Hepatocyte (in vitro differentiated cells): ENCODE measurements around the gene PIRT. TPM values are rescaled to one million over a fixed set of nuclear protein-coding genes. Genes with fewer than 3 reads are reported as not detected.

Experiments used
- DNase-seq: peaks from one replicate; pipeline ENCODE4 v3.0.0-alpha.2; 2016; ENCODE audit warnings: low spot score
- H2AFZ ChIP-seq: fragments of 200-600 bp; sonication (generic); 2 replicates; pipeline ENCODE4 v1.6.0; 2016; ENCODE audit warnings: antibody characterized with exemption, mild to moderate bottlenecking
- H3K27ac ChIP-seq: fragments of 200-600 bp; sonication (generic); 2 replicates; pipeline ENCODE4 v1.5.1; 2016; ENCODE audit warnings: mild to moderate bottlenecking
- H3K27me3 ChIP-seq: fragments of 200-600 bp; sonication (generic); 2 replicates; pipeline ENCODE4 v1.6.1; 2016
- H3K36me3 ChIP-seq: fragments of 200-600 bp; sonication (generic); replicated peaks from 2 replicates; pipeline ENCODE4 v1.5.1; 2016; ENCODE audit warnings: low read depth; ENCODE audit not compliant: insufficient read depth
- H3K4me1 ChIP-seq: fragments of 200-600 bp; sonication (generic); 2 replicates; pipeline ENCODE4 v1.5.1; 2016; ENCODE audit warnings: mild to moderate bottlenecking, moderate library complexity; ENCODE audit not compliant: insufficient read depth
- H3K4me2 ChIP-seq: fragments of 200-600 bp; sonication (generic); 2 replicates; pipeline ENCODE4 v1.6.0; 2016
- H3K4me3 ChIP-seq: fragments of 200-600 bp; sonication (generic); 2 replicates; pipeline ENCODE4 v1.5.1; 2016; ENCODE audit warnings: mild to moderate bottlenecking
- H3K79me2 ChIP-seq: fragments of 200-600 bp; sonication (generic); 2 replicates; pipeline ENCODE4 v1.6.0; 2017; ENCODE audit warnings: mild to moderate bottlenecking
- H3K9me2 ChIP-seq: fragments of 200-600 bp; sonication (generic); replicated peaks from 2 replicates; pipeline ENCODE4 v1.6.0; 2017; ENCODE audit warnings: mild to moderate bottlenecking; ENCODE audit not compliant: insufficient read depth
- H3K9me3 ChIP-seq: fragments of 200-600 bp; sonication (generic); 2 replicates; pipeline ENCODE4 v1.5.1; 2016; ENCODE audit warnings: low read depth, mild to moderate bottlenecking
- H4K20me1 ChIP-seq: fragments of 200-600 bp; sonication (generic); 2 replicates; pipeline ENCODE4 v1.6.0; 2016; ENCODE audit warnings: mild to moderate bottlenecking; ENCODE audit not compliant: insufficient read depth, poor library complexity, severe bottlenecking
- EZH2 ChIP-seq: fragments of 200-600 bp; sonication (generic); IDR thresholded peaks from 2 replicates; pipeline ENCODE4 v1.6.1; 2016; ENCODE audit warnings: antibody characterized with exemption, mild to moderate bottlenecking, borderline replicate concordance
- EZH2phosphoT487 ChIP-seq: fragments of 200-600 bp; sonication (generic); IDR thresholded peaks from one replicate; pipeline ENCODE4 v1.6.1; 2018; ENCODE audit warnings: antibody characterized with exemption, mild to moderate bottlenecking, low read depth, moderate library complexity; ENCODE audit not compliant: unreplicated experiment, severe bottlenecking
- WGBS: methylation state at CpG from one replicate; pipeline ENCODE4 v1.1.6; 2016; ENCODE audit warnings: low lambda C conversion rate; ENCODE audit errors: missing lambda C conversion rate; 5-methylcytosine and 5-hydroxymethylcytosine counted together
- polyA plus RNA-seq: library from polyadenylated mRNA; unstranded; fragments of >200 nt; fragmentation: Nextera tagmentation; extraction: Ambion mirVana; gene quantifications from 2 replicates; pipeline ENCODE4 v1.2.1, GENCODE V29; 2016
- total RNA-seq: library from RNA; depleted of rRNA; stranded (reverse); fragments of >200 nt; gene quantifications from 2 replicates; pipeline ENCODE4 v1.2.3, GENCODE V29; 2014
- TF ChIP-seq, protein P1 (sequence below): fragments of 200-600 bp; sonication (generic); IDR thresholded peaks from 2 replicates; pipeline ENCODE4 v1.5.1; 2016; ENCODE audit warnings: antibody characterized with exemption, mild to moderate bottlenecking; ENCODE audit not compliant: poor library complexity

The PIRT gene
- total and polyA plus RNA-seq, 2 experiments from 2014 or later, result not detected

GRCh38 chr17:10792151-10792550 lies 45.7 kb downstream of the PIRT start:
- Histone ChIP-seq H3K9me3 (no peaks in the 10 kb centered on the region), H3K27me3 (no peaks in the 10 kb centered on the region), H3K4me1 (peaks cover 4% of the 10 kb centered on the region), H3K27ac (no peak overlapping the region), H3K4me2 (no peak overlapping the region), H3K4me3 (no peak overlapping the region), H2AFZ (no peak overlapping the region), H4K20me1 (no peaks in the 10 kb centered on the region), H3K36me3 (no peaks in the 10 kb centered on the region), H3K79me2 (no peaks in the 10 kb centered on the region), H3K9me2 (no peaks in the 10 kb centered on the region)
- TF ChIP-seq EZH2, result no peak
- TF ChIP-seq EZH2phosphoT487, result no peak
- TF ChIP-seq, protein P1, sequence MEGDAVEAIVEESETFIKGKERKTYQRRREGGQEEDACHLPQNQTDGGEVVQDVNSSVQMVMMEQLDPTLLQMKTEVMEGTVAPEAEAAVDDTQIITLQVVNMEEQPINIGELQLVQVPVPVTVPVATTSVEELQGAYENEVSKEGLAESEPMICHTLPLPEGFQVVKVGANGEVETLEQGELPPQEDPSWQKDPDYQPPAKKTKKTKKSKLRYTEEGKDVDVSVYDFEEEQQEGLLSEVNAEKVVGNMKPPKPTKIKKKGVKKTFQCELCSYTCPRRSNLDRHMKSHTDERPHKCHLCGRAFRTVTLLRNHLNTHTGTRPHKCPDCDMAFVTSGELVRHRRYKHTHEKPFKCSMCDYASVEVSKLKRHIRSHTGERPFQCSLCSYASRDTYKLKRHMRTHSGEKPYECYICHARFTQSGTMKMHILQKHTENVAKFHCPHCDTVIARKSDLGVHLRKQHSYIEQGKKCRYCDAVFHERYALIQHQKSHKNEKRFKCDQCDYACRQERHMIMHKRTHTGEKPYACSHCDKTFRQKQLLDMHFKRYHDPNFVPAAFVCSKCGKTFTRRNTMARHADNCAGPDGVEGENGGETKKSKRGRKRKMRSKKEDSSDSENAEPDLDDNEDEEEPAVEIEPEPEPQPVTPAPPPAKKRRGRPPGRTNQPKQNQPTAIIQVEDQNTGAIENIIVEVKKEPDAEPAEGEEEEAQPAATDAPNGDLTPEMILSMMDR, result no peak
- no peak for DNase-seq
- WGBS, result 75% methylated on average over 8 of the region's 8 CpGs

GRCh38 chr17:10790491-10791401 lies 47.1 kb downstream of the PIRT start:
- Histone ChIP-seq H2AFZ (no peak overlapping the region), H3K9me2 (no peaks in the 10 kb centered on the region), H3K27me3 (no peaks in the 10 kb centered on the region), H3K4me2 (no peak overlapping the region), H3K4me1 (peaks cover 4% of the 10 kb centered on the region), H3K79me2 (no peaks in the 10 kb centered on the region), H3K4me3 (no peak overlapping the region), H3K27ac (peak overlapping the region; percentile 9), H4K20me1 (no peaks in the 10 kb centered on the region), H3K36me3 (no peaks in the 10 kb centered on the region), H3K9me3 (no peaks in the 10 kb centered on the region)
- TF ChIP-seq EZH2, result no peak
- no peak for TF ChIP-seq EZH2phosphoT487
- TF ChIP-seq, protein P1, result no peak
- no peak for DNase-seq
- WGBS, result 71% methylated on average over 9 of the region's 9 CpGs

- H2AFZ ChIP-seq, result no peak overlapping the region
- H3K4me1 ChIP-seq, result peaks cover 4% of the 10 kb centered on the region
- no peaks in the 10 kb centered on the region for H3K9me2 ChIP-seq
- TF ChIP-seq, protein P1, result no peak
- no peak for TF ChIP-seq EZH2phosphoT487
- no peak for TF ChIP-seq EZH2
- no peak overlapping the region for H3K4me2 ChIP-seq
- H3K27me3 ChIP-seq, result no peaks in the 10 kb centered on the region
- no peaks in the 10 kb centered on the region for H3K79me2 ChIP-seq
- H3K4me3 ChIP-seq, result no peak overlapping the region
- WGBS, result 79% methylated on average over 4 of the region's 4 CpGs
- no peaks in the 10 kb centered on the region for H3K36me3 ChIP-seq
- no peak overlapping the region for H3K27ac ChIP-seq
- H3K9me3 ChIP-seq, result no peaks in the 10 kb centered on the region
- no peak for DNase-seq
- H4K20me1 ChIP-seq, result no peaks in the 10 kb centered on the region
Observed at GRCh38 chr17:10789694-10790271, 48.1 kb downstream of the PIRT start.
